Stimulated activated CD4-positive, alpha-beta T cell treated with anti-CD3 and anti-CD28 coated beads, Interleukin-4, amount 100 ng/mL, for 4 hours (primary cell): ENCODE measurements around the gene CTNNA2.

Source experiments
- DNase-seq, 2 experiments: peaks; one replicate each; pipeline ENCODE4 v3.0.0-alpha.2; 2020

CTNNA2 gene

DNA sequence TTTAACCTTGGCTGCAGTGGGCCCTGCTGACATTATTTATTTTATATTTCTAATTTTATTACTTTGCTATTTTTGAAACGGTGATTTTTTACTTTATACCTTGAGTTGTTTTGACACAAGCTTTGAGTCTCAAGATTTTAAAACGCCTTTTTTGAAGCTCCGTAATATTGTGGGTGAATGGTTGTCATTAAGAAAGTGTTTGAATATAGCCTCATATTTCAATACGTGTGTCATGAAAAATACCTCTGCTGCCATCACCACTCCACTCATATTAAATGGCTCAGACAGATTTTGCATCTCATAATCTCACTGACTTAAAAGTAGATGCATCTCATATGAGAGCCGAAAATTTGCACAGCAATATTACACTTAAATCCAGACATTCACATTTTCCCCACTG lies 106.6 kb downstream of the CTNNA2 start:
- DNase-seq, result no peak

DNA sequence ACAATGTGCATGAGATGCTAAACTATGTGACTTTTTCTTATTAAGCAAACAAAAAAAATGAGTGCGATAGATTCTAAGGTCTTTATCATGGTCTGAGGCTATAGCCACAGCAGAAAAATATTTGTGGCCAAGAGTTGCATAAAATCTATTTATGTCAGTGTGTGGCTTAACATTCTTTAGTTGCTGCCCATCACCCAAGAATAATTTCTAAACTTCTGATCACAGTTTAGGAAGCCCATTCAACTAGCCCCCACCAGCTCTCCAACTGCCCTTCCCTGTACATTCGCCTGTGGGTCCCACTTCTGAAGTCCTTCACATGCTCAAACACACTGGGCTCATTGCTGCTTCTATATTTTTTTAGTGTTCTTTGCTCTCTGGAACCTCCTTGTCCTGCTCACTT lies 107.1 kb downstream of the CTNNA2 start:
- no peak for DNase-seq

- no peak for DNase-seq
Observed at GRCh38 chr2:79620679-79621078, 107.8 kb downstream of the CTNNA2 start.

DNA sequence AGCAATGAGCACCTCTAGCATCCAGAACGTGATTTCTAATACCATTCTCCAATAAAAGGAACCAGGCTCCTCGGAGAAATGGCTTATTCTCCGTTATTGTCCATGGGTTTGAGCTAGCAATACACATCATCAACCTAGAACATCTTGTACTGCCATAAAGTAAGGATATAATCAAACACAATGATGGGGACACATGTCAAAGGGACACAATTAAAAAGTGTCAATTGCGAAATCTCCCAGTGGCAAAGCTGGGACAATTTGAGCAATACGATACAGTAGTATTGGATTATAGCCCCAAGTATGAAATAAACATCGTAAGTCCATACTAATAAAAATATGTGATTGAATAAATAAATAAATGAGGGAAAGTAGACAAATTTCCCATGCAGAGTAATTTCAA lies 108.4 kb downstream of the CTNNA2 start:
- no peak for DNase-seq

- DNase-seq, result no peak
Observed at GRCh38 chr2:79621755-79622154, 108.9 kb downstream of the CTNNA2 start.

- DNase-seq, result no peak
Observed at GRCh38 chr2:79622508-79622907, 109.7 kb downstream of the CTNNA2 start.

GRCh38 chr2:79627237-79627636 lies 114.4 kb downstream of the CTNNA2 start:
- no peak for DNase-seq

DNA sequence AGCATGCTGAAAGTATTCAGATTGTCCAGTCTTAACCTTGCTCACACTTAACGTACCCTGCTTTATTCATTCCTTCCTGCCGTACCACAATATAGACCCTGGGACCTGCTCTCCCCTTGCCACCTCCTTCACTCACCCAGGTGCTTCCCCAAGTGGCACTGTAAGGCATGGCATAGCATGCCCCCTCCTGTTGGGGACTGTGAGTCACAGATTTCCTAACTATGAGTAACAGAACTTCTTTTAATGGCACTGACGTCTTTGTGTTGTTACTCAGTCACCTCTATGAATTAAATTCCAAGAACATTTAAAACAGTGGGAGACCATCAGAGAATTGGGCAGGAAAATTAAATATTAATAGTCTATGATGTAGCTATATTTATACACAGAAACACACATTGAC lies 117.2 kb downstream of the CTNNA2 start:
- no peak for DNase-seq

GRCh38 chr2:79630972-79631557 lies 118.2 kb downstream of the CTNNA2 start:
- no peak for DNase-seq

DNA sequence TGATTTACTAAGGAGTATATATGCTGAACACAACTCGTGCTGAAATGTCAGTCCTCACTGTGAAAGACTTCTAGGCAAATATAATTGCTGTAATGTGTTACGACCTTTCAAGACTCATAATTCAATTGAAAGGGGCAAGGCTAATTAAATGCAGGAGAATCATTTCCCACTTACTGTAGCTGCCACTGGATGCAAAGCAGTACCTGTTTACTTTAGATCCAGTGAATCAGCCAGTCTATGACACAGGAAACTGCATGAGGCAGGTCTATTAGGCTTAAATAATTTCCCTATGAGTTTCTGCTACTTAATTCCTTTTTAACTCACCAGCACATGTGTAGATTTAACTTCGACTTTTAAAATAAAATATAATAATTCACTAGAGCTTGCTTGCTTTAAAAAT lies 125.6 kb downstream of the CTNNA2 start:
- no peak for DNase-seq

DNA sequence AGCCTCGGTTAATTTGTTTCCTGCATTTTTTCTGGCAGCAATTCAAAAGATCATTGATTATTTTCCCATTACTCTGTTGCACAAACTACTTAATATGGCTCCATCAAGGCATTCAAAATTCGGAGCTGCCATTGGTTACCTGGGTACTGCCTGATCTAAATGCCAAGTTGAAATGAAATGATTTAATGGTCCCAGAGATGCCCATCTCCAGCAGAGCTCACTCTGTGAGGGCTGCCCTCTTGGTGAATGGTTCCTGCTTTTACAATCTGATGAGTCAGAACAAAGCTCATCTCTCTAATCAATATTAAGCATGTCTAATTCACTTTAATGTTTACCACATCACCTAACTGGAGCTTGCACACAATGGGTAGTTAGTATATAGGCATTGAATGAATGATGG lies 126.1 kb downstream of the CTNNA2 start:
- DNase-seq, result no peak

DNA sequence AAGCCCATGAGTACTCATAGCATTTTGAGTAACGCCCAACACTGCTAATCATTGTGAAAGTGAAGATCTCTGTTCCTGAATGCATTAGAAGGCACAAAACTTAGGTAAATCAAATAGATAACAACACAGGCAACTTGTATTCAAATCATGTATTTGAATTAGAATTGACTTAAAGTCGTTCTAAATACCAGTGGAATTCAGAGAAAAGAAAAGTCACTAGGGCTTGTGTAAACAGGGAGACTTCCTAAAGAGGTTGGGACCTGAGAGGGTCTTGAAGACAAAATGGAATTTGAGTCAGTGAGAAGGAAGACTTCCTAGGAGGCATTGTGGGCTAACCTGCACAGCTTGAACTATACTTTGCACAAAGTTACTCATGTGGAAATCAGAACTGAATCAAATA lies 127.2 kb downstream of the CTNNA2 start:
- no peak for DNase-seq

GRCh38 chr2:79649531-79649930 lies 136.7 kb downstream of the CTNNA2 start:
- no peak for DNase-seq

GRCh38 chr2:79660557-79660956 lies 147.7 kb downstream of the CTNNA2 start:
- no peak for DNase-seq

GRCh38 chr2:79665091-79665490 lies 152.2 kb downstream of the CTNNA2 start:
- no peak for DNase-seq

DNA sequence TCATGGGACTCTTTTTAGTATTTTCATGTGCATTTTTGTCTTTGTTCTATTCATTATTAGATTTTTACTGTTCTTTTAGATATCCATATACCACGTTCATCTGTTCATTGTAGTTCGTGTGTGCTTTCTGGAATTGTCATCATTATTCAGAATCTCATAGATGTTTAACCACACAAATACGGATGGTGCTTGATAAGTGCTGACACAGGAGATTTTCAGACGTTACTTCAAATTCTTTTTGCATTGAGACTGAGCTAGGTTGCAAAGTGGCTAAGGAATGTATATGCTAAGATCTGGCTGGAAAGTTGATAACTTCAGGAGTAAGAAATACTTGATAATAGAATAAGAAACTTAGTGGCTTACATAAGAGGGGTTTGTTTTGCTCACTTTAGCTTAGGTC lies 153.6 kb downstream of the CTNNA2 start:
- no peak for DNase-seq

- DNase-seq, result no peak
Observed at GRCh38 chr2:79669714-79670113, 156.9 kb downstream of the CTNNA2 start.

- DNase-seq, result no peak
Observed at GRCh38 chr2:79670198-79670597, 157.3 kb downstream of the CTNNA2 start.

DNA sequence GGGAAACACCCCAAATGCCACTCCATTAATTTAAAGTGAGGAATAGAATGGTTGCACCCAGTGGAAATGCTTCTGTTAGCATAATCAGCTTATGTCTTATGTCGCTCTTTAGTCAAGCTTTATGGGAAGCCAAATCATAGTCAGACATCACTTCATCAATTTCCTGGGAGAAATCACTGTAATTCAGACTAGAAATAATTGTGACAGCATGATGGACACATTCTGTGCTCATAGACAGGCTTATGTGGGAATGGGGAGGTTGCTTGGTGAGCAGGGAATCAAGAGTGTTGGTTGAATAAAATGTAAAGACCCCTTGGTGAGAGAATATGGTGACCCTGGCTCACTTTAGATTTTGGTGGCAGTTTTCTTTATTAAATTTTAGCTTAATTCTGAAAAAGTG lies 174.0 kb downstream of the CTNNA2 start:
- no peak for DNase-seq

- DNase-seq, result no peak
Observed at GRCh38 chr2:79695248-79695647, 182.4 kb downstream of the CTNNA2 start.

GRCh38 chr2:79697200-79697599 lies 184.3 kb downstream of the CTNNA2 start:
- no peak for DNase-seq

DNA sequence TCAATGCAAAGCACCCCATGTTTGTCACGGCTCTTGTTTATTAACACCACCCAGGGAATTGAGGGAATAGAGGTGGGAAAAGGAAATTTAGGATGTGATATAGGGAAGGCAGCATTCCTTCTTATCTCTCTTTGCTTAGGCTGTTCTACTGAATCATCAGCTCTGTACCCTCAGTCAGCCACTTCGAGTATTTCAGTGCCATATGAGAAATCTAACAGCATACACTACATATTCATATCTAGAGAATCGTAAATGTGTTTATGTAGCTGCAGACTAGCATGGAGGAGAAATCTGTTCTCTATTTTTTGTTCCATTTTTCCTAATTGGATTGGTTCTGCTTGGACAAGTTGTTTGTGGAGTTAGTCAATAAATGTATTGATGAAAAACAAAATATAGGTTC lies 187.8 kb downstream of the CTNNA2 start:
- no peak for DNase-seq

DNA sequence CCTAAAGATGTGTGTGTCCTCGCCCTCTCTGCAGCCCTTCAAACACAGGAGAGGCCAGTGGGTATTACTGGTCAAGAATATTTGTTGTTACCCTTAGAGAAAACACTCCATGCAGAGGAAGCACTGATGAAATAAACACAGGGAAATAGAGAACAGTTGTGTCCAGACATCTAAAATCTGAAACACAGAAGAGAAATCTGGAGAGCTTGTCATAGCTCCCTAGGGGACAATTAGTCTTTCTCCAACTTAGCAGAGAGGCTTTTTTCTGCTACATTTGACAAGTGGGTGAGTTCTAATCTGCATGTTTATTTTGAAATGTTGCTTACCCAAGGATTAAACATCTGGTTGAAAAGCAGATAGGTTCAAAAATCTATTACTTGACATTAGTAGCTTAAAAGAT lies 190.1 kb downstream of the CTNNA2 start:
- no peak for DNase-seq

- DNase-seq, result no peak
Observed at GRCh38 chr2:79711098-79711497, 198.2 kb downstream of the CTNNA2 start.

GRCh38 chr2:79713131-79713785 lies 200.4 kb downstream of the CTNNA2 start:
- no peak for DNase-seq
